GM21737 (cell line): ENCODE measurements around the gene BSN.

ENCODE experiments used
- ATAC-seq: cut with Tn5 transposase; IDR thresholded peaks from one replicate; pipeline ENCODE4 v1.9.1; 2021; ENCODE audit warnings: mild to moderate bottlenecking, moderate library complexity; ENCODE audit not compliant: unreplicated experiment

BSN gene

GRCh38 chr3:49652218-49652902, 98.1 kb downstream of the BSN start:
- ATAC-seq = no peak

GRCh38 chr3:49652903-49653415, 98.7 kb downstream of the BSN start:
- ATAC-seq = no peak

- ATAC-seq = no peak
Measured at GRCh38 chr3:49653621-49654020, 99.3 kb downstream of the BSN start.

GRCh38 chr3:49654176-49654825, 100.0 kb downstream of the BSN start:
- no peak for ATAC-seq

- no peak for ATAC-seq
Measured at GRCh38 chr3:49654955-49655556, 100.8 kb downstream of the BSN start.

- ATAC-seq = no peak
Measured at GRCh38 chr3:49655731-49656285, 101.5 kb downstream of the BSN start.

GRCh38 chr3:49656541-49657112, 102.3 kb downstream of the BSN start:
- no peak for ATAC-seq

- no peak for ATAC-seq
Measured at GRCh38 chr3:49657208-49657915, 103.1 kb downstream of the BSN start.

- ATAC-seq = no peak
Measured at GRCh38 chr3:49658711-49659110, 104.4 kb downstream of the BSN start.

GRCh38 chr3:49659756-49660155, 105.5 kb downstream of the BSN start:
- ATAC-seq = no peak

- no peak for ATAC-seq
Measured at GRCh38 chr3:49661281-49661680, 107.0 kb downstream of the BSN start.

- no peak for ATAC-seq
Measured at GRCh38 chr3:49662021-49662420, 107.7 kb downstream of the BSN start.

GRCh38 chr3:49662720-49663413, 108.6 kb downstream of the BSN start:
- no peak for ATAC-seq

- ATAC-seq = no peak
Measured at GRCh38 chr3:49663831-49664230, 109.6 kb downstream of the BSN start.

- no peak for ATAC-seq
Measured at GRCh38 chr3:49664300-49664699, 110.0 kb downstream of the BSN start.

GRCh38 chr3:49665822-49666519, 111.7 kb downstream of the BSN start:
- no peak for ATAC-seq

GRCh38 chr3:49666592-49666991, 112.3 kb downstream of the BSN start:
- no peak for ATAC-seq

- no peak for ATAC-seq
Measured at GRCh38 chr3:49667701-49668413, 113.6 kb downstream of the BSN start.

- no peak for ATAC-seq
Measured at GRCh38 chr3:49668414-49668797, 114.1 kb downstream of the BSN start.
